ENCODE data around the gene R3HDM2.

DNA sequence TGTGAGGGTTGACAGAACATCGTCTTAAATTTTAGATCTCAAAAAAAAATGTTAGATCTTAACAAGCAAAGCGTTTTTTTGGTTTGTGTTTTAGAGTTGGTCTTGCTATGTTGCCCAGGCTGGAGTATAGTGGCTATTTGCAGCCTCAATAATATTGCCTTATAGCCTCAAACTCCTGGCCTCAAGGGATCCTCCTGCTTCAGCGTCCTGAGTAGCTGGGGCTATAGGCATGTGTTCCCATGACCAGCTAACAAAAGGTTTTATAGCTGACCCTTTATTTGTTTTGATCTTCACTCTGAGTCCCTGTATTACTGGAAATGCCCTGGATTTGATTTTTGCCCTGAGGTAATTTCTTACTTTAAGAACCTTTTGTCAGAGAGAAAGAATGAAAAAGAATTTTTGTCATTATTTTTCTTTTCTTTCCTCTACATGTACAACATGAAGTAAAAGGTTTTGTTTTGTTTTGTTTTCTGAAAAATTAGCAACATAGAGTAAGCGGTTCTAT is 9.0 kb upstream of the R3HDM2 start:
- no peak for TF ChIP-seq GATA2 (IDR thresholded peaks at IDR 0.05; ENCODE audit: low read depth, low read length)
- no peak for TF ChIP-seq GATA3 (IDR thresholded peaks at IDR 0.05; ENCODE audit: low read depth, low read length)

Measured in SH-SY5Y (cell line).